A549 (cell line): ENCODE measurements around the gene SIN3A. TPM values are rescaled to one million over a fixed set of nuclear protein-coding genes. Genes with fewer than 3 reads are reported as not detected.
"Not testable (repeated sequence)": the region's sequence is repeated elsewhere in the genome, so short reads cannot be mapped to it uniquely, and the experiment has no call there.

Experiments used
- ATAC-seq, 2 experiments: fragments of 200-7000 bp in 1 of 2; fragments of >200 bp in 1 of 2; cut with Nextera tagmentation in 1 of 2; cut with Tn5 transposase in 1 of 2; 3 replicates each; pipeline versions ENCODE4 v1.8.0 to v1.9.1; 2018 to 2020; ENCODE audit warnings: mild to moderate bottlenecking in 1 of 2, moderate library complexity in 1 of 2
- CTCF ChIA-PET: fragments of 300-600 bp; sonication (Branson Sonifier 250); formaldehyde crosslinking; extraction: SDS; loops from one replicate; lab custom pipeline; 2021; ENCODE audit warnings: antibody characterized with exemption, inconsistent platforms; lab: Yijun Ruan, JAX
- POLR2A ChIA-PET: fragments of 350-600 bp; formaldehyde crosslinking; extraction: SDS; loops from one replicate; lab custom pipeline; 2021; ENCODE audit warnings: antibody characterized with exemption, inconsistent platforms; lab: Yijun Ruan, JAX
- DNase-seq, 2 experiments: peaks; one replicate each; pipeline versions ENCODE4 v3.0.0 to v3.0.0-alpha.2; 2011 to 2016; ENCODE audit warnings: low read depth in 1 of 2, low spot score in 1 of 2
- FAIRE-seq: peaks from 2 replicates; lab custom pipeline; 2011; peaks lifted over from hg19 to GRCh38; lab: Jason Lieb, UNC
- H3K27ac ChIP-seq, 2 experiments: fragments of >200 bp; sonication (Bioruptor Twin); formaldehyde crosslinking; 3 replicates each; pipeline ENCODE4 v1.5.1; 2016 to 2017
- H3K4me1 ChIP-seq: fragments of >200 bp; sonication (Bioruptor Twin); formaldehyde crosslinking; 3 replicates; pipeline ENCODE4 v1.6.1; 2016
- H3K4me2 ChIP-seq: fragments of >200 bp; sonication (Bioruptor Twin); formaldehyde crosslinking; 3 replicates; pipeline ENCODE4 v1.6.1; 2016
- H3K4me3 ChIP-seq: fragments of >200 bp; sonication (Bioruptor Twin); formaldehyde crosslinking; 3 replicates; pipeline ENCODE4 v1.5.1; 2016
- H3K9me3 ChIP-seq: fragments of >200 bp; sonication (Bioruptor Twin); formaldehyde crosslinking; 3 replicates; pipeline ENCODE4 v1.6.1; 2016
- CEBPB ChIP-seq, 2 experiments: fragments of >200 bp in 1 of 2; sonication (Bioruptor Twin) in 1 of 2; formaldehyde crosslinking in 1 of 2; IDR thresholded peaks; 2 replicates each; pipeline ENCODE4 v1.6.1; 2012 to 2016
- EHMT2 ChIP-seq: fragments of 200-600 bp; sonication (generic); IDR thresholded peaks from 2 replicates; pipeline ENCODE4 v1.6.1; 2016; ENCODE audit warnings: antibody characterized with exemption, low read depth, mild to moderate bottlenecking, moderate library complexity
- ESRRA ChIP-seq: fragments of 150-350 bp; IDR thresholded peaks from 2 replicates; pipeline ENCODE4 v1.6.1; 2014; ENCODE audit warnings: mild to moderate bottlenecking, low read length, borderline replicate concordance
- FOSB ChIP-seq: fragments of 250-450 bp; sonication (Bioruptor Pico); IDR thresholded peaks from 2 replicates; pipeline ENCODE4 v1.5.0; 2020; ENCODE audit warnings: mild to moderate bottlenecking, moderate library complexity
- FOSL2 ChIP-seq, 2 experiments: fragments of 450-650 bp in 1 of 2; fragments of >200 bp in 1 of 2; sonication (Bioruptor Twin) in 1 of 2; formaldehyde crosslinking; IDR thresholded peaks; 2 replicates each; pipeline versions ENCODE4 v1.5.0 to v1.6.1; 2016 to 2020; ENCODE audit warnings: mild to moderate bottlenecking in 1 of 2, moderate library complexity in 1 of 2
- HDAC2 ChIP-seq: fragments of 200-600 bp; sonication (generic); IDR thresholded peaks from 2 replicates; pipeline ENCODE4 v1.6.1; 2016
- HOXB13 ChIP-seq: fragments of 250-450 bp; sonication (Bioruptor Pico); IDR thresholded peaks from 2 replicates; pipeline ENCODE4 v1.5.0; 2020; ENCODE audit warnings: low read depth, mild to moderate bottlenecking, moderate library complexity
- MAFK ChIP-seq: fragments of 450-650 bp; IDR thresholded peaks from 2 replicates; pipeline ENCODE4 v1.6.1; 2014; ENCODE audit not compliant: partially characterized antibody
- MAZ ChIP-seq: fragments of 150-350 bp; IDR thresholded peaks from 2 replicates; pipeline ENCODE4 v1.6.1; 2014; ENCODE audit warnings: antibody characterized with exemption, low read depth, low read length, borderline replicate concordance
- NPAS2 ChIP-seq: fragments of 250-450 bp; sonication (Bioruptor Pico); IDR thresholded peaks from 2 replicates; pipeline ENCODE4 v1.8.0; 2022; ENCODE audit warnings: mild to moderate bottlenecking, moderate library complexity, borderline replicate concordance
- POLR2AphosphoS2 ChIP-seq: conservative IDR thresholded peaks from 2 replicates; pipeline ENCODE4 v1.6.1; 2012; ENCODE audit warnings: low read length, improper control_type of control experiment, inconsistent platforms
- SREBF2 ChIP-seq: fragments of 450-650 bp; IDR thresholded peaks from 2 replicates; pipeline ENCODE4 v1.6.1; 2014; ENCODE audit warnings: mild to moderate bottlenecking, moderate library complexity
- ZFP36 ChIP-seq: fragments of 450-650 bp; IDR thresholded peaks from 2 replicates; pipeline ENCODE4 v1.6.1; 2014; ENCODE audit warnings: borderline replicate concordance; ENCODE audit not compliant: partially characterized antibody
- WGBS: methylation state at CpG from one replicate; pipeline ENCODE4 v1.1.6; 2017; ENCODE audit errors: missing lambda C conversion rate; 5-methylcytosine and 5-hydroxymethylcytosine counted together
- polyA plus RNA-seq, 4 experiments: library from polyadenylated mRNA; depleted of rRNA in 3 of 4; stranded (reverse); fragments of >200 nt; fragmentation: RNase III in 1 of 4; extraction: RNeasy Plus Mini Kit Qiagen cat#74134 plus additional on column Dnase treatment in 1 of 4; gene quantifications; 2 replicates in 3 of 4; 3 replicates in 1 of 4; pipeline ENCODE4 v1.2.3, GENCODE V29; 2011 to 2017
- TF ChIP-seq, protein P1 (sequence below): fragments of 200-600 bp; sonication (generic); IDR thresholded peaks from 2 replicates; pipeline ENCODE4 v1.6.1; 2016; ENCODE audit warnings: antibody characterized with exemption, mild to moderate bottlenecking, moderate library complexity

Gene SIN3A
- polyA plus RNA-seq, 2 of the 4 experiments (the other 2 are of a cell fraction): 35.9 to 48.7 TPM

DNA sequence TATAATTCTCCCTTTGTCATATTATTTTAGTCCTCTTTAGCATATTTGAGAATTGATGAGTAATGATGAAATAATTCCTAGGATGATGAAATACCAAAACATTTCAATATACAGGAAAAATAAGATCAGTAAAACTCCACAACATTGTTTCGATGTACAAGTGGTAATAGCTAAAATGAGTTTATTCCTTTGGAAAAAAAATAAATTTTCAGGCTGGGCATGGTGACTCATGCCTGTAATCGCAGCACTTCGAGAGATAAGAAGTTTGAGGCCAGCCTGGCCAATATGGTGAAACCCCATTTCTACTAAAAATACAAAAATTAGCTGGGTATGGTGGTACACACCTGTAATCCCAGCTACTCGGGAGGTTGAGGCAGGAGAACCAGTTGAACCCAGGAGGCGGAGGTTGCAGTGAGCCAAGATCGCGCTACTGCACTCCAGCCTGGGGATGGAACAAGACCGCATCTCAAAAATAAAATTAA lies 7.5 kb downstream of the SIN3A start:
- 78% methylated on average over 8 of the region's 8 CpGs for WGBS
- FAIRE-seq, H3K9me3 ChIP-seq, H3K4me3 ChIP-seq, DNase-seq, ATAC-seq: not testable (repeated sequence)
- ChIA-PET POLR2A (interaction anchor here (1.3 to 1.5 kb wide), 2 partner anchors 10 to 77 kb away, joined by 3 to 4 read pairs; no protein-coding TSS in a partner anchor), CTCF (interaction anchor here (1.3 kb wide), 2 partner anchors 8 to 44 kb away, joined by 3 to 4 read pairs; no protein-coding TSS in a partner anchor)
- Histone ChIP-seq H3K4me1 (peaks cover 18% of the 10 kb centered on the region), H3K27ac (peak overlapping the region; percentile 66 to 83), H3K4me2 (peak overlapping the region; percentile 47)
- TF ChIP-seq FOSL2 (IDR thresholded peaks at IDR 0.05): 0 out of 2 replicates have a peak, but pooled peaks have one; percentile 7
- TF ChIP-seq FOSL2 (CRISPR knock-in tag; IDR thresholded peaks at IDR 0.05): peak; percentile 77
- TF ChIP-seq CEBPB (IDR thresholded peaks at IDR 0.05): peak; percentile 51 to 82; a peak in 3 of 4 replicates

DNA sequence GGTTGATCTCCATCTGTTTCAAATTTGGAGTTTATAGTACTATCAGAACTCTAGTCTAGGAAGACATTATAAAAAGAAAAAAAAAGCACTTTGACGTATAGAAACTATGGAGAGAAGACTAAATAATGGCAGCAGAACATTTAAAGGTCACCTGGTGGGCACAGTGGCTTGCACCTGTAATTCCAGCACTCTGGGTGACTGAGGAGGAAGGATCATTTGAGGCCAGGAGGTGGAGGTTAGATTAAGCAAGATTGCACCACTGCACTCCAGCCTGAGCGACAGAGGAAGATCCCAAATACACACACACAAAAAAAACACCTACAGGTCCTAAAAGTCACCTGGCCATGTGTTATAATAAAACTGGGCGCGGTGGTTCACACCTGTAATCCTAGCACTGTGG lies 13.8 kb downstream of the SIN3A start:
- DNase-seq: no peak
- no peak overlapping the region for H3K4me3 ChIP-seq
- no peaks in the 10 kb centered on the region for H3K9me3 ChIP-seq
- TF ChIP-seq HOXB13: no peak
- TF ChIP-seq NPAS2 (CRISPR knock-in tag): no peak
- no peak for TF ChIP-seq MAZ
- TF ChIP-seq SREBF2: no peak
- TF ChIP-seq EHMT2: no peak
- no peak overlapping the region for H3K4me2 ChIP-seq
- CTCF ChIA-PET: interaction anchor here (0.5 to 2.8 kb wide), 2 partner anchors 25 to 70 kb away, joined by 3 to 11 read pairs; partner anchors contain the start of gene MAN2C1
- H3K4me1 ChIP-seq: no peaks in the 10 kb centered on the region
- no peak for FAIRE-seq
- no peak overlapping the region for H3K27ac ChIP-seq
- WGBS: 95% methylated on average over 4 of the region's 4 CpGs
- no peak for ATAC-seq
- POLR2A ChIA-PET: no interaction called here

DNA sequence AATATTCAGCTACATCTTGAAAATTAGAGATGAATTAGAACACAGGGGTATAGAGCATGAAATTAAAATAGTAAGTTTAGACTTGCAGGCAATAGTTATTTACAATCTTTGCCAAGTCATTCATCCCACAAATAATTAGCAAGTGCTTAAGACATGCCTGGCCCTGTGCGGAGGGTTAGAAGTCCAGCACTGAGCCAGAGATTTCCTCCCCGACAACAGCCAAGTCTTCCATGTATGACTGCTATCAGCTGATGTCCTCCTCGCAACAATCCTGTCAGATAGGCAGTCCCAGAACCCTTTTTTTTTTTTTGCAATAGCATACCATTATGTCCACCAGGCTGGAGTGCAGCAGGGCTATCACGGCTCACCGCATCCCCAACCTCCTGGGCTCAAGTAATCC lies 14.6 kb downstream of the SIN3A start:
- H3K27ac ChIP-seq: no peak overlapping the region
- ATAC-seq (peak; percentile 18 to 30; a peak in 1 of 6 replicates), FAIRE-seq (no peak), DNase-seq (no peak)
- WGBS: 95% methylated on average over 5 of the region's 5 CpGs
- H3K9me3 ChIP-seq: no peaks in the 10 kb centered on the region
- no peaks in the 10 kb centered on the region for H3K4me1 ChIP-seq
- no peak overlapping the region for H3K4me2 ChIP-seq
- TF ChIP-seq ZFP36 (no peak), POLR2AphosphoS2 (0 out of 2 replicates have a peak, but pooled peaks have one; percentile 24)
- no peak overlapping the region for H3K4me3 ChIP-seq
- ChIA-PET POLR2A (no interaction called here), CTCF (interaction anchor here (0.6 to 2.8 kb wide), 2 partner anchors 69 kb away, joined by 5 to 11 read pairs; partner anchors contain the start of gene MAN2C1)

DNA sequence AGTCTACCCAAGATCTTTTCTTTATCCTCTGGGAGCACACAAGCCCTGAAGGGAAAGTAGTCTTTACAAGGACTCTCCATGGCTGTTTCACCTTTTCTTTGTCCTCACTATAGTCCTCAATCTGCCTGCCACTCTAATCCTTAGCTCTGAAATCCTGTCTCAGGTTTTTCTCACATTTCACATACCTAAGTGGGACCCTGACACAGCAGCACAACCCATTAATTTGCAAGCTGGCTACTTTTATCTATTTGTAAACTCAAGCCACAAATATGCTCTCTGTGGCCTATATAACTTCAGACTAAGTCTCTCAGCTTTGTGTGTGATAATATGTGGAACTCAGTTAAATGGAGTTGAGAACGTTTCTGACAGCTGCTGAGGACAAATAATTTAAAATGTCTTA lies 19.8 kb downstream of the SIN3A start:
- Histone ChIP-seq H3K27ac (no peak overlapping the region), H3K9me3 (no peaks in the 10 kb centered on the region), H3K4me3 (no peak overlapping the region), H3K4me2 (no peak overlapping the region)
- DNase-seq (no peak), ATAC-seq (no peak)
- CTCF ChIA-PET: interaction anchor here (1.4 to 1.6 kb wide), 2 partner anchors 11 to 63 kb away, joined by 4 to 5 read pairs; partner anchors contain the start of gene MAN2C1
- WGBS: 71% methylated on average over 1 of the region's 1 CpG
- TF ChIP-seq ESRRA (no peak), MAFK (peak; percentile 51)
- TF ChIP-seq, all 56 proteins: peak for 1
- H3K4me1 ChIP-seq: no peaks in the 10 kb centered on the region
- POLR2A ChIA-PET: interaction anchor here (1.4 kb wide), 1 partner anchor 63 kb away, joined by 3 read pairs; the partner anchor contains the start of gene MAN2C1
- FAIRE-seq: no peak

- ATAC-seq (no peak), DNase-seq (no peak), FAIRE-seq (no peak)
- H3K9me3 ChIP-seq: no peaks in the 10 kb centered on the region
- 88% methylated on average over 2 of the region's 2 CpGs for WGBS
- H3K4me3 ChIP-seq: no peak overlapping the region
- no peak overlapping the region for H3K27ac ChIP-seq
- POLR2A ChIA-PET: interaction anchor here (1.4 kb wide), 1 partner anchor 62 kb away, joined by 3 read pairs; the partner anchor contains the start of gene MAN2C1
- H3K4me2 ChIP-seq: no peak overlapping the region
- TF ChIP-seq, protein P1, sequence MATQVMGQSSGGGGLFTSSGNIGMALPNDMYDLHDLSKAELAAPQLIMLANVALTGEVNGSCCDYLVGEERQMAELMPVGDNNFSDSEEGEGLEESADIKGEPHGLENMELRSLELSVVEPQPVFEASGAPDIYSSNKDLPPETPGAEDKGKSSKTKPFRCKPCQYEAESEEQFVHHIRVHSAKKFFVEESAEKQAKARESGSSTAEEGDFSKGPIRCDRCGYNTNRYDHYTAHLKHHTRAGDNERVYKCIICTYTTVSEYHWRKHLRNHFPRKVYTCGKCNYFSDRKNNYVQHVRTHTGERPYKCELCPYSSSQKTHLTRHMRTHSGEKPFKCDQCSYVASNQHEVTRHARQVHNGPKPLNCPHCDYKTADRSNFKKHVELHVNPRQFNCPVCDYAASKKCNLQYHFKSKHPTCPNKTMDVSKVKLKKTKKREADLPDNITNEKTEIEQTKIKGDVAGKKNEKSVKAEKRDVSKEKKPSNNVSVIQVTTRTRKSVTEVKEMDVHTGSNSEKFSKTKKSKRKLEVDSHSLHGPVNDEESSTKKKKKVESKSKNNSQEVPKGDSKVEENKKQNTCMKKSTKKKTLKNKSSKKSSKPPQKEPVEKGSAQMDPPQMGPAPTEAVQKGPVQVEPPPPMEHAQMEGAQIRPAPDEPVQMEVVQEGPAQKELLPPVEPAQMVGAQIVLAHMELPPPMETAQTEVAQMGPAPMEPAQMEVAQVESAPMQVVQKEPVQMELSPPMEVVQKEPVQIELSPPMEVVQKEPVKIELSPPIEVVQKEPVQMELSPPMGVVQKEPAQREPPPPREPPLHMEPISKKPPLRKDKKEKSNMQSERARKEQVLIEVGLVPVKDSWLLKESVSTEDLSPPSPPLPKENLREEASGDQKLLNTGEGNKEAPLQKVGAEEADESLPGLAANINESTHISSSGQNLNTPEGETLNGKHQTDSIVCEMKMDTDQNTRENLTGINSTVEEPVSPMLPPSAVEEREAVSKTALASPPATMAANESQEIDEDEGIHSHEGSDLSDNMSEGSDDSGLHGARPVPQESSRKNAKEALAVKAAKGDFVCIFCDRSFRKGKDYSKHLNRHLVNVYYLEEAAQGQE: no peak
- TF ChIP-seq CEBPB (IDR thresholded peaks at IDR 0.05) (no peak), FOSB (CRISPR knock-in tag) (no peak), ZFP36 (no peak), HOXB13 (no peak), HDAC2 (no peak)
- no peaks in the 10 kb centered on the region for H3K4me1 ChIP-seq
- CTCF ChIA-PET: interaction anchor here (1.4 to 1.6 kb wide), 2 partner anchors 10 to 63 kb away, joined by 4 to 5 read pairs; partner anchors contain the start of gene MAN2C1
These were observed 20.2 kb downstream of the SIN3A start for GRCh38 chr15:75431270-75431669.
